ENCODE data around the gene PSD2. TPM values are rescaled to one million over a fixed set of nuclear protein-coding genes. Genes with fewer than 3 reads are reported as not detected.
"Not testable (repeated sequence)": the region's sequence is repeated elsewhere in the genome, so short reads cannot be mapped to it uniquely, and the experiment has no call there.

The PSD2 gene
- total and polyA plus RNA-seq, 2 donors (not counting 1 experiment from before 2014, with no cell fraction given), result 0.10 to 0.17 TPM

DNA sequence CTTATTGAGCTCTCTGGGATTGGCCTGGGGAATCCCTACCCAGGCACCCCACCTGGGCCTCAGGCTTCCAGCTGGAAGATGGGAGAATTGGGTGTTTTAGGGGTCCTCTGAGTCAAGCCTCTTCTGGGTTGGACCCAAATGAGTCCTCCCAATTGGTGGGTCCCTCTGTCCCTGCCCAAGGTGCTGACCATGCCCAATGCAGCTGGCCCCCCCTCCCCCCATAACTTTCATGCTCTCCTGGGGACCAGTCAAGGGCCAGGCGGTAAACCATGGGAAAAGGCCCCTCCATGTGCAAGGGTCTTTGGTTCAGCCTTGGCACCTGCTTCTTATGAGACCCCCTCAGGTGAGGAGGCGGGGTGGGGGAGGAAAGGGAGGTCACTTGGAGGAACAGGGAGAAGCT, 3.4 kb upstream of the PSD2 start:
- ChIA-PET POLR2A (no interaction called here), CTCF (interaction anchor here (0.6 to 9.4 kb wide), 6 partner anchors 7 to 176 kb away, joined by 3 to 203 read pairs (median 4); no protein-coding TSS in a partner anchor)
- Mint-ChIP-seq H3K27ac (no peak overlapping the region), H3K4me1 (peaks cover 21% of the 10 kb centered on the region), H3K27me3 (peaks cover 36% of the 10 kb centered on the region), H3K4me3 (no peak overlapping the region), H3K9me3 (ENCODE audit: insufficient read depth) (no peaks in the 10 kb centered on the region)
- WGBS (ENCODE audit: insufficient coverage), result 100% methylated on average over 1 of the region's 2 CpGs
- Histone ChIP-seq H3K9ac (ENCODE audit: low read length) (no peak overlapping the region), H3K4me1 (ENCODE audit: control insufficient read depth in 2 of 2, insufficient read depth in 2 of 2, low read length in 2 of 2) (peaks cover 16 to 23% of the 10 kb centered on the region in 2 donors), H3K27ac (ENCODE audit: low read length in 2 of 2) (no peak overlapping the region), H3K27me3 (replicated peaks in 1 of 4; ENCODE audit: control extremely low read depth in 1 of 4, control insufficient read depth in 3 of 4, insufficient read depth in 4 of 4, low read length in 3 of 4) (peaks cover 0 to 44% (median 22%) of the 10 kb centered on the region in 4 experiments), H3K79me2 (ENCODE audit: control insufficient read depth, insufficient read depth, low read length) (no peaks in the 10 kb centered on the region), H4K20me1 (ENCODE audit: control insufficient read depth, insufficient read depth, low read length, poor library complexity, severe bottlenecking) (no peaks in the 10 kb centered on the region), H3K36me3 (replicated peaks in 1 of 2; ENCODE audit: control extremely low read depth in 1 of 2, control insufficient read depth in 1 of 2, extremely low read depth in 1 of 2, insufficient read depth in 2 of 2, low read length in 1 of 2) (no peaks in the 10 kb centered on the region), H3K4me2 (replicated peaks; ENCODE audit: low read depth, low read length, poor library complexity, severe bottlenecking) (no peak overlapping the region), H3K4me3 (ENCODE audit: control extremely low read depth in 1 of 5, extremely low read depth in 1 of 5, insufficient read depth in 1 of 5, low read depth in 2 of 5, low read length in 4 of 5) (no peak overlapping the region), H2AFZ (ENCODE audit: insufficient read depth, low read depth, low read length, poor library complexity, severe bottlenecking) (no peak overlapping the region), H3K9me3 (ENCODE audit: control extremely low read depth in 1 of 3, control insufficient read depth in 2 of 3, insufficient read depth in 1 of 3, low read length in 2 of 3) (peaks cover 0 to 3% (median 0%) of the 10 kb centered on the region in 3 donors)
- TF ChIP-seq, protein P1, sequence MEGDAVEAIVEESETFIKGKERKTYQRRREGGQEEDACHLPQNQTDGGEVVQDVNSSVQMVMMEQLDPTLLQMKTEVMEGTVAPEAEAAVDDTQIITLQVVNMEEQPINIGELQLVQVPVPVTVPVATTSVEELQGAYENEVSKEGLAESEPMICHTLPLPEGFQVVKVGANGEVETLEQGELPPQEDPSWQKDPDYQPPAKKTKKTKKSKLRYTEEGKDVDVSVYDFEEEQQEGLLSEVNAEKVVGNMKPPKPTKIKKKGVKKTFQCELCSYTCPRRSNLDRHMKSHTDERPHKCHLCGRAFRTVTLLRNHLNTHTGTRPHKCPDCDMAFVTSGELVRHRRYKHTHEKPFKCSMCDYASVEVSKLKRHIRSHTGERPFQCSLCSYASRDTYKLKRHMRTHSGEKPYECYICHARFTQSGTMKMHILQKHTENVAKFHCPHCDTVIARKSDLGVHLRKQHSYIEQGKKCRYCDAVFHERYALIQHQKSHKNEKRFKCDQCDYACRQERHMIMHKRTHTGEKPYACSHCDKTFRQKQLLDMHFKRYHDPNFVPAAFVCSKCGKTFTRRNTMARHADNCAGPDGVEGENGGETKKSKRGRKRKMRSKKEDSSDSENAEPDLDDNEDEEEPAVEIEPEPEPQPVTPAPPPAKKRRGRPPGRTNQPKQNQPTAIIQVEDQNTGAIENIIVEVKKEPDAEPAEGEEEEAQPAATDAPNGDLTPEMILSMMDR (IDR thresholded peaks at IDR 0.05), result no peak
- no peak for TF ChIP-seq EZH2 (IDR thresholded peaks at IDR 0.05; ENCODE audit: borderline replicate concordance, insufficient read depth, low read depth, low read length, poor library complexity, severe bottlenecking)
- DNase-seq (no peak), ATAC-seq (ENCODE audit: low read depth) (no peak)
- intact Hi-C loops (cut with micrococcal nuclease), result no loop called here

DNA sequence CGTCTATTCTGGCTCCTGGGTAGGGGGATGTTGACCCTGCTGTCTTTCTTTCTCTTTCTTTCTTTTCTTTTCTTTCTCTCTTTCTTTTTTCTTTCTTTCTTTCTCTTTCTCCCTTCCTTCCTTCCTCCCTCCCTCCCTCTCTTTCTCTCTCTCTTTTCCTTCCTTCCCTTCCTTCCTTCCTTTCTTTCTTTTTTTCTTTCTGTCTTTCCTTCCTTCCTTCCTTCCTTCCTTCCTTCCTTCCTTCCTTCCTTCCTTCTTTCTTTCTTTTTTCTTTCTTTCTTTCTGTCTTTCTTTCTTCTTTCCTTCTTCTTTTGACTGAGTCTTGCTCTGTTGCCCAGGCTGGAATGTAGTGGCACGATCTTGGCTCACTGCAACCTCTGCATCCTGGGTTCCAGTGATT, 3.0 kb upstream of the PSD2 start:
- H3K4me2 ChIP-seq (replicated peaks; ENCODE audit: low read depth, low read length, poor library complexity, severe bottlenecking); intact Hi-C loops (cut with micrococcal nuclease); H3K4me3 Mint-ChIP-seq; H3K36me3 ChIP-seq (replicated peaks in 1 of 2; ENCODE audit: control extremely low read depth in 1 of 2, control insufficient read depth in 1 of 2, extremely low read depth in 1 of 2, insufficient read depth in 2 of 2, low read length in 1 of 2); H3K79me2 ChIP-seq (ENCODE audit: control insufficient read depth, insufficient read depth, low read length); H3K9me3 Mint-ChIP-seq (ENCODE audit: insufficient read depth); H4K20me1 ChIP-seq (ENCODE audit: control insufficient read depth, insufficient read depth, low read length, poor library complexity, severe bottlenecking); H2AFZ ChIP-seq (ENCODE audit: insufficient read depth, low read depth, low read length, poor library complexity, severe bottlenecking); H3K9me3 ChIP-seq (ENCODE audit: control extremely low read depth in 1 of 3, control insufficient read depth in 2 of 3, insufficient read depth in 1 of 3, low read length in 2 of 3); POLR2A ChIA-PET; H3K27ac Mint-ChIP-seq; H3K9ac ChIP-seq (ENCODE audit: low read length); H3K27ac ChIP-seq (ENCODE audit: low read length in 2 of 2); H3K4me3 ChIP-seq (ENCODE audit: control extremely low read depth in 1 of 5, extremely low read depth in 1 of 5, insufficient read depth in 1 of 5, low read depth in 2 of 5, low read length in 4 of 5); ATAC-seq (ENCODE audit: low read depth); DNase-seq: not testable (repeated sequence)
- Mint-ChIP-seq H3K4me1 (peaks cover 16% of the 10 kb centered on the region), H3K27me3 (peaks cover 40% of the 10 kb centered on the region)
- peaks cover 14 to 19% of the 10 kb centered on the region in 2 donors for H3K4me1 ChIP-seq (ENCODE audit: control insufficient read depth in 2 of 2, insufficient read depth in 2 of 2, low read length in 2 of 2)
- CTCF ChIA-PET, result interaction anchor here (0.7 to 9.4 kb wide), 5 partner anchors 17 to 175 kb away, joined by 3 to 203 read pairs (median 5); no protein-coding TSS in a partner anchor
- WGBS (ENCODE audit: insufficient coverage), result 83% methylated on average over 1 of the region's 2 CpGs
- peaks cover 0 to 48% (median 23%) of the 10 kb centered on the region in 4 experiments for H3K27me3 ChIP-seq (replicated peaks in 1 of 4; ENCODE audit: control extremely low read depth in 1 of 4, control insufficient read depth in 3 of 4, insufficient read depth in 4 of 4, low read length in 3 of 4)
